ENCODE measurements around the gene ST6GALNAC1. TPM values are rescaled to one million over a fixed set of nuclear protein-coding genes. Genes with fewer than 3 reads are reported as not detected.
"Not testable (repeated sequence)": the region's sequence is repeated elsewhere in the genome, so short reads cannot be mapped to it uniquely, and the experiment has no call there.

Gene ST6GALNAC1
- total and polyA plus RNA-seq, 12 donors: 0.25 to 0.88 (median 0.47) TPM; not detected in 7

GRCh38 chr17:76641501-76641900, 2.1 kb downstream of the ST6GALNAC1 start:
- H3K4me1 ChIP-seq (replicated peaks in 1 of 2): peaks cover 7 to 11% of the 10 kb centered on the region in 2 donors
- peaks cover 4 to 5% (median 4%) of the 10 kb centered on the region in 3 donors for H3K9me3 ChIP-seq (replicated peaks in 1 of 3)
- H3K4me3 ChIP-seq: no peak overlapping the region
- no peak for TF ChIP-seq CTCF (IDR thresholded peaks at IDR 0.05)
- no peak for TF ChIP-seq POLR2A (IDR thresholded peaks at IDR 0.05)
- DNase-seq: no peak
- no peaks in the 10 kb centered on the region for H3K36me3 ChIP-seq (replicated peaks in 1 of 2)
- intact Hi-C loops (cut with DNase I): no loop called here
- 53 to 61% (median 55%) methylated on average over 3 of the region's 3 CpGs for WGBS, 4 donors
- H3K27ac ChIP-seq: no peak overlapping the region
- H3K27me3 ChIP-seq: no peaks in the 10 kb centered on the region

- H3K27ac ChIP-seq: peak overlapping the region in 1 of 5 donors; percentile 17
- no peak overlapping the region for H3K4me3 ChIP-seq
- WGBS, 4 donors: 39 to 49% (median 45%) methylated on average over 6 of the region's 6 CpGs
These were observed 2.8 kb downstream of the ST6GALNAC1 start for GRCh38 chr17:76640550-76641380.

GRCh38 chr17:76638263-76638662, 5.3 kb downstream of the ST6GALNAC1 start:
- Histone ChIP-seq H3K9me3 (replicated peaks in 1 of 3) (no peaks in the 10 kb centered on the region), H3K36me3 (replicated peaks in 1 of 2) (no peaks in the 10 kb centered on the region), H3K27ac (no peak overlapping the region), H3K27me3 (no peaks in the 10 kb centered on the region), H3K4me1 (replicated peaks in 1 of 2) (peaks cover 7 to 11% of the 10 kb centered on the region in 2 donors), H3K4me3 (no peak overlapping the region)
- no peak for DNase-seq
- WGBS, 4 donors: 87 to 95% (median 95%) methylated on average over 10 of the region's 10 CpGs
- intact Hi-C loops (cut with DNase I): no loop called here
- TF ChIP-seq CTCF (IDR thresholded peaks at IDR 0.05) (no peak), POLR2A (IDR thresholded peaks at IDR 0.05) (no peak)

More at GRCh38 chr17:76640550-76641380, 2.8 kb downstream of the ST6GALNAC1 start:
- intact Hi-C loops (cut with DNase I): no loop called here
- H3K27me3 ChIP-seq: no peaks in the 10 kb centered on the region
- H3K36me3 ChIP-seq (replicated peaks in 1 of 2): no peaks in the 10 kb centered on the region
- DNase-seq: peak in 4 of 7 donors; percentile 48 to 65 (median 52)
- H3K4me1 ChIP-seq (replicated peaks in 1 of 2): peaks cover 7 to 11% of the 10 kb centered on the region in 2 donors
- no peak for TF ChIP-seq POLR2A (IDR thresholded peaks at IDR 0.05)
- no peaks in the 10 kb centered on the region for H3K9me3 ChIP-seq (replicated peaks in 1 of 3)

- intact Hi-C loops (cut with DNase I); DNase-seq; H3K9me3 ChIP-seq (replicated peaks in 1 of 3); H3K27ac ChIP-seq; H3K4me3 ChIP-seq; H3K27me3 ChIP-seq; H3K36me3 ChIP-seq (replicated peaks in 1 of 2): not testable (repeated sequence)
- WGBS, 4 donors: 69 to 75% (median 74%) methylated on average over 18 to 23 of the region's 27 CpGs
- peaks cover 7 to 11% of the 10 kb centered on the region in 2 donors for H3K4me1 ChIP-seq (replicated peaks in 1 of 2)
These were observed 6.9 kb downstream of the ST6GALNAC1 start for GRCh38 chr17:76636486-76637206.

- Histone ChIP-seq H3K4me3 (no peak overlapping the region), H3K27ac (no peak overlapping the region), H3K36me3 (replicated peaks in 1 of 2) (no peaks in the 10 kb centered on the region), H3K9me3 (replicated peaks in 1 of 3) (no peaks in the 10 kb centered on the region), H3K27me3 (no peaks in the 10 kb centered on the region), H3K4me1 (replicated peaks in 1 of 2) (peaks cover 4 to 6% of the 10 kb centered on the region in 2 donors)
- TF ChIP-seq CTCF (IDR thresholded peaks at IDR 0.05) (no peak), POLR2A (IDR thresholded peaks at IDR 0.05) (no peak)
- no peak for DNase-seq
- intact Hi-C loops (cut with DNase I): no loop called here
- 80 to 82% (median 80%) methylated on average over 8 of the region's 8 CpGs for WGBS, 4 donors
These were observed 7.7 kb downstream of the ST6GALNAC1 start for GRCh38 chr17:76635659-76636360.

Data from adrenal gland (tissue), 12 donors.